Fibroblast of the aortic adventitia (primary cell): ENCODE data around the gene C5orf58. TPM values are rescaled to one million over a fixed set of nuclear protein-coding genes. Genes with fewer than 3 reads are reported as not detected.

Experiments used
- DNase-seq: peaks from one replicate; pipeline ENCODE4 v3.0.0-alpha.2; 2010; ENCODE audit warnings: low read depth
- H3K4me3 ChIP-seq: 2 replicates; pipeline ENCODE4 v1.5.1; 2011; ENCODE audit warnings: low read depth, mild to moderate bottlenecking, control low read depth, low read length, moderate library complexity
- total RNA-seq: library from RNA; depleted of rRNA; stranded (reverse); fragments of >200 nt; gene quantifications from 2 replicates; pipeline ENCODE4 v1.2.3, GENCODE V29; 2012; ENCODE audit warnings: low replicate concordance
- TF ChIP-seq, protein P1 (sequence below): IDR thresholded peaks from 2 replicates; pipeline ENCODE4 v1.5.1; 2011; ENCODE audit warnings: mild to moderate bottlenecking, low read length, control low read depth, inconsistent platforms; ENCODE audit not compliant: insufficient read depth

Gene C5orf58
- total RNA-seq, 1 donor: not detected

DNA sequence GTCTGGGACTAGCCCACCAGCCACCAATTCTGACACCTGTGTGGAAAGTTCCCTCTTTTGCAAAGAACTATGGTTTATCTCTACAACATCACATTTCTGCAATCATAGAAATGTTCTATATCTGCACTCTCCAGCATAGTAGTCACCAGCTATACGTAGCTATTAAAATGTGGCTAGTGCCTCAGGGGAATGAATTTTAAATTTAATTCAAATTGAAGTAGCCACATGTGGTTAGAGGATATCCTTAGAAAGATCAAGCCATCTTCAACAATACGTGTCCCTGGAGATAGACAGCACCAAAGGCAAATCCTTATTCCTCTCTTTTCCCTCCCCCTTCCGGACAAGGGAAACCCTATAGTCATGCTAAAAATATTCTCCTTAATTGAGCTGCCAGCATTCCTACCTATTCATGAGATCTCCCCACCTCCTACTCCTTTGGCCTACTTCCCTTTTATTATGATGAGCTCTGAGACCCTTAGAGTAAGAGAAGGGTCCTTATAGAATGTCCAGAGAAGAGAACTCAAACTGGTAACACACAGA is 53.7 kb downstream of the C5orf58 start:
- no peak for DNase-seq
- no peak overlapping the region for H3K4me3 ChIP-seq
- TF ChIP-seq, protein P1, sequence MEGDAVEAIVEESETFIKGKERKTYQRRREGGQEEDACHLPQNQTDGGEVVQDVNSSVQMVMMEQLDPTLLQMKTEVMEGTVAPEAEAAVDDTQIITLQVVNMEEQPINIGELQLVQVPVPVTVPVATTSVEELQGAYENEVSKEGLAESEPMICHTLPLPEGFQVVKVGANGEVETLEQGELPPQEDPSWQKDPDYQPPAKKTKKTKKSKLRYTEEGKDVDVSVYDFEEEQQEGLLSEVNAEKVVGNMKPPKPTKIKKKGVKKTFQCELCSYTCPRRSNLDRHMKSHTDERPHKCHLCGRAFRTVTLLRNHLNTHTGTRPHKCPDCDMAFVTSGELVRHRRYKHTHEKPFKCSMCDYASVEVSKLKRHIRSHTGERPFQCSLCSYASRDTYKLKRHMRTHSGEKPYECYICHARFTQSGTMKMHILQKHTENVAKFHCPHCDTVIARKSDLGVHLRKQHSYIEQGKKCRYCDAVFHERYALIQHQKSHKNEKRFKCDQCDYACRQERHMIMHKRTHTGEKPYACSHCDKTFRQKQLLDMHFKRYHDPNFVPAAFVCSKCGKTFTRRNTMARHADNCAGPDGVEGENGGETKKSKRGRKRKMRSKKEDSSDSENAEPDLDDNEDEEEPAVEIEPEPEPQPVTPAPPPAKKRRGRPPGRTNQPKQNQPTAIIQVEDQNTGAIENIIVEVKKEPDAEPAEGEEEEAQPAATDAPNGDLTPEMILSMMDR: no peak

DNA sequence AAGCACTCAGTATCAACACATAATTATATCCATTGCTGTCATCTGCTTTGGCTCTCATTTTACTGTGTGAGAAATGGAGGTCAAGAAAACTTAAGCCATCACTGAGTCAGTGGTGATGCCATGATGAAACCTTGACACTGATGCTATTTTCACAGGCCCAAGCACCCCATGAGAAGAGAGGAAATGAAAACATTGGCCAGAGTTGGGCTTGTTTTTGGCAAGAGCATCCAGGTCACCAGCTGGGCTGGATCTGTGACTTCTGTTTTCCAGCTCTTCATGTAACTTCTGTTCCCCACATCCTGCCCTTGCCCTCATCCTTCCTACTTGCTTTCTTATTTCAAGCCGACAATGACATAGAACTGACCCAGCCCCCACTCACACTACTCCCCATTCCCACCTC is 54.7 kb downstream of the C5orf58 start:
- TF ChIP-seq, protein P1: no peak
- no peak for DNase-seq
- H3K4me3 ChIP-seq: no peak overlapping the region

DNA sequence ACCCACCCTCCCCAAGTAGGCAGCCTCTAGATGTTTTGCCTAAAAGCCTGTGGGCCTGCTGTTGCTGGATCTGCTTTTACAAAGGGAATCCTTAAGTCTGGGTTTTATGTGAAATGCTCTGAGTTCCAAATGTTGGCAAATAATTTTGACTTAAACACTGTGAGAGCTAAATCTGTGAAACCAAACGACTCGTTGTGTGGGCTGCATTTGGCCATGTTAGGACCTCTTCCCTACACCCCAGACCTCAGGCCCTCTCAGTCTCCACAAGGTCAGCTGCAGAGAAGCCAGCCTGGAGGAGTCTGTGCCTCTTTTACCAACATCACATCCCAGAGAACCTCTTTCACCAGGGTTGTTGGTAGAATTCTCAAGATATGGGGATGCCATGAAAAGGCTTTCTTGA is 55.4 kb downstream of the C5orf58 start:
- TF ChIP-seq, protein P1: no peak
- H3K4me3 ChIP-seq: no peak overlapping the region
- no peak for DNase-seq

DNA sequence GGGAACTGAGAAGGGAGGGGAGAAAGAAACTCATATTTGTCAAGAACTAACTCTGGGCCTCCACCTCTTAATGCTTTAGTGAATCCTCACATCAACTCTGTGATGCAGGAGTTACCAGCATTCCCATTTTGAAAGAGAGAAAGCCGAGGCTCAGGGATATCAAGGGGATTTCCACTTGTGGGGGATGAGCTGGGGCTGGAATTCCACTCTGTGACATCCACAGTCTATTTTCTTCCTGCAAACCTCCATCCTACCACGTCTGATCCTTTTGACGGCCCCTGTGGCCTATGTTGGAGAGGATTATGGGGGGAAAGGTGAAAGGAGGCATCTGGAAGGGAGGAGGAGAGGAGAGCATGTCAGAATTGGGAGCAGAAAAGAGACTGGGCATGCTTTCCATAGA is 55.8 kb downstream of the C5orf58 start:
- DNase-seq: no peak
- TF ChIP-seq, protein P1: no peak
- H3K4me3 ChIP-seq: no peak overlapping the region

DNA sequence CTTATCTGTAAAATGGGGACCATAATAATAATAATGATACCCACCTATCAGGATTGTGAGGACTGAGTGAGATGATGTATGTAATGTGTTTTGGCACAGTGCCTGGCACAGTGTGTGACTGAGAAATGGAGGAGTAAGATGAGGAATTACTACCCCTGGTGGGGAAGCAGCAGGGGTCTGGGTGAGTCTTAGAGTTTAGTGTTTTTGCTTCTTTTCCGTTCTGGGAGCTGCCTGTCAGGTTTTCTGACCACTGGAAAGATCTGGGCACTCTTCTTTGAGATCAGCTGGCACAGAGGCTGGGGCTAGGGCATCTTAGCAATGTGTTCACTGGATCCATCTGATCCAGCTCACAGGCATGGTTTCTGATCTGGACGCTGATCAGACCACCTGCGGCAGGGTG is 56.3 kb downstream of the C5orf58 start:
- no peak for DNase-seq
- TF ChIP-seq, protein P1: no peak
- H3K4me3 ChIP-seq: no peak overlapping the region

DNA sequence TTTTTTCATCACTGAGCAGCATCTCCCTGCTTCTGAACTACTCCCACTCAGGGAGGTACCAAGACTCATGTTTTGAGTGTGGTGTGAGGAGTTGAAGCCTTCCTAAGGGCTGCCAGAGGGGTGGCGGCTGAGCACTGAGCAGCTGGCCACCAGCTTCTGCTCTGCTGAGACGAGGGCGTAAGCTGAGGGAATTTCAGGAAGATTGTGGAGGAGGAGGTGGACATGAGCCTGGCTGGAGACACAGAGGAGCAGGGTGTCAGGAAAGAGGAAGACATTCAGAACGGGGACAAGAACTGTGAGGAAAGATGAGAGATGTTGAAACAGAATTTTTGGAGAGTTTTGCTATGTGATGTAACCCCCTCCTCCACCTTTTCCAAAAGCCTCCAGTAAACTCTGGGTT is 57.0 kb downstream of the C5orf58 start:
- TF ChIP-seq, protein P1: no peak
- DNase-seq: no peak
- no peak overlapping the region for H3K4me3 ChIP-seq

DNA sequence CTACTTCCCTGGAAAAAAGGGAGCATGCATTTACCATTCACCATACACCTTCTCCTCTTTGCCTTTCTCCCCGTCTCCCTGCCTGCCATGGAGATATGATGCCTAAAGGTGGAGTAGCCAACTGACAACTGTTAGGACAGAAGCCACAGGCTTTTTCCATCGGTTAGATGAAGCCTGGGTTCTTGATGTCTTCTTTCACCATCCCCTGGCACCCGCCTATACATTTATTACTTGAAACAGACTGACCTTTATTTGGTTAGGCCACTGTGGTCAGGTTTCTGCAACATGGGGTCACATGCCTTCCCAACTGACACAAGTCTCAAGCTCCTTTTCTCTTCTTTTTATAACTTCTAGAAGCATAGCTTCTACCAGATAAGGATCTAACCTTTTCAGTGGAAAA is 57.7 kb downstream of the C5orf58 start:
- no peak for DNase-seq
- H3K4me3 ChIP-seq: no peak overlapping the region
- TF ChIP-seq, protein P1: no peak
